ENCODE results near the gene INVS. TPM values are rescaled to one million over a fixed set of nuclear protein-coding genes. Genes with fewer than 3 reads are reported as not detected.
A peak's percentile ranks its signal among the peaks of the same experiment; 100 is the strongest.
"Not testable (repeated sequence)": the region's sequence is repeated elsewhere in the genome, so short reads cannot be mapped to it uniquely, and the experiment has no call there.

The INVS gene
- total and polyA plus RNA-seq, 3 donors from 2014 or later: 13.3 to 37.1 (median 31.7) TPM

GRCh38 chr9:100066539-100066938 is 32.5 kb upstream of the INVS start:
- DNase-seq: no peak
- H3K27me3 ChIP-seq: no peaks in the 10 kb centered on the region
- H3K9me3 ChIP-seq: no peaks in the 10 kb centered on the region
- H3K36me3 ChIP-seq (ENCODE audit: low read depth, missing control alignments): no peaks in the 10 kb centered on the region
- H3K4me3 ChIP-seq: no peak overlapping the region
- peak overlapping the region in 1 of 2 donors; percentile 59 for H3K27ac ChIP-seq
- TF ChIP-seq CTCF (IDR thresholded peaks at IDR 0.05): no peak
- TF ChIP-seq POLR2A (IDR thresholded peaks at IDR 0.05): no peak
- peaks cover 3% of the 10 kb centered on the region for H3K4me1 ChIP-seq
- intact Hi-C loops (cut with DNase I; ENCODE audit: low total_unique reads): no loop called here
- WGBS, 2 donors: 14 to 16% methylated on average over 2 of the region's 2 CpGs

- H3K9me3 ChIP-seq; intact Hi-C loops (cut with DNase I; ENCODE audit: low total_unique reads); H3K36me3 ChIP-seq (ENCODE audit: low read depth, missing control alignments); H3K27ac ChIP-seq; DNase-seq; H3K4me1 ChIP-seq; H3K27me3 ChIP-seq: not testable (repeated sequence)
- H3K4me3 ChIP-seq: peak overlapping the region; percentile 4 to 23
- WGBS, 2 donors: 85% methylated on average over 14 of the region's 30 CpGs; no CpG with 5 or more reads in 1 of the 2 donors
Observed at GRCh38 chr9:100067990-100068389, 31.1 kb upstream of the INVS start.

- H3K27me3 ChIP-seq; DNase-seq; intact Hi-C loops (cut with DNase I; ENCODE audit: low total_unique reads); H3K27ac ChIP-seq; H3K36me3 ChIP-seq (ENCODE audit: low read depth, missing control alignments); H3K9me3 ChIP-seq; H3K4me3 ChIP-seq: not testable (repeated sequence)
- WGBS, 2 donors: 94 to 100% methylated on average over 1 of the region's 3 CpGs
- H3K4me1 ChIP-seq: peaks cover 19% of the 10 kb centered on the region
Observed at GRCh38 chr9:100069068-100069467, 30.0 kb upstream of the INVS start.

GRCh38 chr9:100070104-100071041 is 28.7 kb upstream of the INVS start:
- Histone ChIP-seq H3K9me3 (no peaks in the 10 kb centered on the region), H3K36me3 (ENCODE audit: low read depth, missing control alignments) (no peaks in the 10 kb centered on the region), H3K4me1 (peaks cover 21% of the 10 kb centered on the region), H3K4me3 (no peak overlapping the region), H3K27ac (peak overlapping the region in 1 of 2 donors; percentile 1), H3K27me3 (no peaks in the 10 kb centered on the region)
- intact Hi-C loops (cut with DNase I; ENCODE audit: low total_unique reads): no loop called here
- 52 to 73% methylated on average over 2 of the region's 2 CpGs for WGBS, 2 donors
- DNase-seq: no peak
- TF ChIP-seq CTCF (IDR thresholded peaks at IDR 0.05) (no peak), POLR2A (IDR thresholded peaks at IDR 0.05) (no peak)

GRCh38 chr9:100071271-100071670 is 27.8 kb upstream of the INVS start:
- Histone ChIP-seq H3K4me3 (no peak overlapping the region), H3K4me1 (peaks cover 21% of the 10 kb centered on the region), H3K9me3 (no peaks in the 10 kb centered on the region), H3K27me3 (no peaks in the 10 kb centered on the region), H3K36me3 (ENCODE audit: low read depth, missing control alignments) (no peaks in the 10 kb centered on the region), H3K27ac (peak overlapping the region in 1 of 2 donors; percentile 1)
- intact Hi-C loops (cut with DNase I; ENCODE audit: low total_unique reads): no loop called here
- TF ChIP-seq CTCF (IDR thresholded peaks at IDR 0.05): no peak
- TF ChIP-seq POLR2A (IDR thresholded peaks at IDR 0.05): no peak
- WGBS, 2 donors: 87 to 94% methylated on average over 2 of the region's 2 CpGs
- no peak for DNase-seq

Data from testis (tissue), 3 donors.